ACC112 (cell line): ENCODE results near the gene HERC5.

Experiments
- H2AFZ ChIP-seq: fragments of 200-600 bp; sonication (generic); one replicate; pipeline ENCODE4 v1.6.0; 2017; ENCODE audit warnings: antibody characterized with exemption, low read length; ENCODE audit not compliant: unreplicated experiment
- H3K27ac ChIP-seq: fragments of 200-600 bp; sonication (generic); 2 replicates; pipeline ENCODE4 v1.5.1; 2014; ENCODE audit warnings: low read depth, mild to moderate bottlenecking, antibody characterized with exemption, low read length, moderate library complexity
- H3K27me3 ChIP-seq: fragments of 200-600 bp; sonication (generic); 2 replicates; pipeline ENCODE4 v1.6.1; 2014; ENCODE audit warnings: mild to moderate bottlenecking, antibody characterized with exemption, low read length, moderate library complexity, mixed read lengths; ENCODE audit not compliant: insufficient read depth
- H3K36me3 ChIP-seq: fragments of 200-600 bp; sonication (generic); 2 replicates; pipeline ENCODE4 v1.6.1; 2016; ENCODE audit warnings: mild to moderate bottlenecking, antibody characterized with exemption, low read length, moderate library complexity, mixed read lengths; ENCODE audit not compliant: insufficient read depth
- H3K4me1 ChIP-seq: fragments of 200-600 bp; sonication (generic); one replicate; pipeline ENCODE4 v1.6.1; 2016; ENCODE audit warnings: low read length, mixed read lengths; ENCODE audit not compliant: insufficient read depth, unreplicated experiment, control insufficient read depth
- H3K4me3 ChIP-seq: fragments of 200-600 bp; sonication (generic); 2 replicates; pipeline ENCODE4 v1.5.1; 2014; ENCODE audit warnings: mild to moderate bottlenecking, low read depth, low read length
- H3K79me2 ChIP-seq: fragments of 200-600 bp; sonication (generic); one replicate; pipeline ENCODE4 v1.6.0; 2016; ENCODE audit warnings: low read length; ENCODE audit not compliant: control insufficient read depth, unreplicated experiment, insufficient read depth

The HERC5 gene

GRCh38 chr4:88518911-88519310 is 62.0 kb downstream of the HERC5 start:
- Histone ChIP-seq H3K79me2 (peaks cover 37% of the 10 kb centered on the region), H3K4me1 (peaks cover 13% of the 10 kb centered on the region), H3K27ac (no peak overlapping the region), H3K27me3 (no peaks in the 10 kb centered on the region), H3K4me3 (no peak overlapping the region), H2AFZ (no peak overlapping the region), H3K36me3 (peaks cover 19% of the 10 kb centered on the region; the same call in 1 of the 2 replicates)

GRCh38 chr4:88522702-88523324 is 65.9 kb downstream of the HERC5 start:
- H2AFZ ChIP-seq, result peak overlapping the region; percentile 41
- peaks cover 54% of the 10 kb centered on the region for H3K79me2 ChIP-seq
- peak overlapping the region; percentile 96 for H3K4me3 ChIP-seq
- H3K27me3 ChIP-seq, result no peaks in the 10 kb centered on the region
- peak overlapping the region; percentile 58 for H3K27ac ChIP-seq
- H3K36me3 ChIP-seq, result peaks cover 19% of the 10 kb centered on the region; the same call in 1 of the 2 replicates
- peaks cover 39% of the 10 kb centered on the region for H3K4me1 ChIP-seq

- Histone ChIP-seq H2AFZ (peak within 1 kb of the TSS; percentile 87), H3K36me3 (peaks cover 19% of the 10 kb centered on the region; the same call in 1 of the 2 replicates), H3K27ac (peak within 1 kb of the TSS; percentile 85), H3K4me1 (peaks cover 45% of the 10 kb centered on the region), H3K27me3 (no peaks in the 10 kb centered on the region), H3K79me2 (peaks cover 54% of the 10 kb centered on the region), H3K4me3 (peak within 1 kb of the TSS; percentile 96)
Measured at GRCh38 chr4:88523325-88524129, 66.6 kb downstream of the HERC5 start, which contains the start of gene PYURF. Gene PYURF, minus strand, starts transcription at chr4:88523776. Its CDS starts 76 bp downstream, at chr4:88523700.

DNA sequence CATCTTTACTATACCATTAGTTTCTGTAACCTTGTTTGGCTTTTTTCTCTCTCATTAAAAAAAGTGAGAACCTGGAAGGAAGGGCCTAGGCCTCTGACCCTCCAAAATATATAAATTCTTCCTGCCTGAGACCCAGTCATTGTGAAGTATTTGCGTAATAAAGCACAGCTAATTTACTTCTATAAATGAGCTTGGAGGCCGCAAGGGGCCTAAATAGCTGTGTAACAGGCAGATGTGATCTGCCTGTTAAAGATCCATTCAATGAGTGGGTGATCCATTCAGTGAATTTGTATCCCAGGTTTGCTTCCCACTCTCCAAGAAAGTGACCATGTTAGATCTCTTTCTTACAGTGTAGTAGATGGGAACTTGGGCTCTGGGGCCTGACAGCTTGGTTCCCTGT is 67.3 kb downstream of the HERC5 start:
- Histone ChIP-seq H3K4me1 (peaks cover 46% of the 10 kb centered on the region), H3K79me2 (peaks cover 54% of the 10 kb centered on the region), H3K4me3 (peak overlapping the region; percentile 96), H3K27ac (peak overlapping the region; percentile 85), H3K27me3 (no peaks in the 10 kb centered on the region), H2AFZ (peak overlapping the region; percentile 87), H3K36me3 (peaks cover 19% of the 10 kb centered on the region; the same call in 1 of the 2 replicates)

DNA sequence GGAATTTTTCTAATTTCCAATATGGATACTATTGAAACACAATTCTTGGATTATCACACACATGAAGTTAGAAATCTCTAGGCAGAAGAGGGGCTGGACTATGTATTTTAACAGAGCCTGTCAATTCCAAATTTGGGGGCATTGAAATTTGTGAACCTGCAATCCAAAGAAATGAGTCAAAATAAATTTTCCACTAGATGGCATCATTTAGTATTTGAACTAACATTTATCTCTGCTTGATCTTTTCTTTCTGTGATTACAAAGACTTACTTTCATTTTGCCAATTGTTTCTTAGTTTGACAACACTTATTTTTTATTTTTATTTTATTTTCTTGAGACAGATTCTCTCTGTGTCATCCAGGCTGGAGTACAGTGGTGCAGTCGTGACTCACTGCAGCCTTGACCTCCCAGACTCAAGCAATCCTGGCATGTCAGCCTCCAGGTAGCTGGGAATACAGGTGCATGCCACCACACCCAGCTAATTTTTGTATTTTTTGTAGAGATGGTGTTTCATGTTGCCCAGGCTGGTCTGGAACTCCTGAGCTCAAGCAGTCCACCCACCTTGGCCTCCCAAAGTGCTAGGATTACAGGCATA is 69.4 kb downstream of the HERC5 start:
- Histone ChIP-seq H3K79me2 (peaks cover 40% of the 10 kb centered on the region), H3K36me3 (peaks cover 5% of the 10 kb centered on the region; the same call in 1 of the 2 replicates), H3K4me3 (no peak overlapping the region), H3K27ac (peak overlapping the region; percentile 22; the same call in 1 of the 2 replicates), H2AFZ (no peak overlapping the region), H3K27me3 (no peaks in the 10 kb centered on the region), H3K4me1 (peaks cover 43% of the 10 kb centered on the region)

DNA sequence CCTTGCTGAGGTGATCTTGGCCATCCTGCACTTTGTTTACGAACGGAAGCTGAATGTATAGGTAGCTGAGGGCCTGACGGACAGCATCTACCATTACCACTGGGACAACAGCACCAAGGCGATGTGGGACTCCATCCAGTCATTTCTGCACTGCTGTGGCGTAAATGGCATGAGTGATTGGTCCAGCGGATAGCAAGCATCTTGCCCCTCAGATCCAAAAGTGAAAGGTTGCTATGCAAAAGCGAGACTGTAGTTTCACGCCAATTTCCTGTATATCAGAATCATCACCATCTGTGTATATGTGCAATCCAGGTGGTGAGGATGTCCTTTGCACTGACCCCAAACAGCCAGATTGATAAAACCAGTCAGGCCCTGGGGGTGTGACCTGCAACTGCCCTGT is 70.9 kb downstream of the HERC5 start:
- Histone ChIP-seq H2AFZ (no peak overlapping the region), H3K36me3 (no peaks in the 10 kb centered on the region), H3K4me3 (no peak overlapping the region), H3K4me1 (peaks cover 42% of the 10 kb centered on the region), H3K27me3 (no peaks in the 10 kb centered on the region), H3K79me2 (peaks cover 25% of the 10 kb centered on the region), H3K27ac (no peak overlapping the region)

- H3K4me3 ChIP-seq, result no peak overlapping the region
- peaks cover 53% of the 10 kb centered on the region for H3K4me1 ChIP-seq
- H3K79me2 ChIP-seq, result peaks cover 17% of the 10 kb centered on the region
- H3K27me3 ChIP-seq, result no peaks in the 10 kb centered on the region
- no peaks in the 10 kb centered on the region for H3K36me3 ChIP-seq
- H2AFZ ChIP-seq, result no peak overlapping the region
- H3K27ac ChIP-seq, result no peak overlapping the region
Measured at GRCh38 chr4:88528861-88529260, 71.9 kb downstream of the HERC5 start.

DNA sequence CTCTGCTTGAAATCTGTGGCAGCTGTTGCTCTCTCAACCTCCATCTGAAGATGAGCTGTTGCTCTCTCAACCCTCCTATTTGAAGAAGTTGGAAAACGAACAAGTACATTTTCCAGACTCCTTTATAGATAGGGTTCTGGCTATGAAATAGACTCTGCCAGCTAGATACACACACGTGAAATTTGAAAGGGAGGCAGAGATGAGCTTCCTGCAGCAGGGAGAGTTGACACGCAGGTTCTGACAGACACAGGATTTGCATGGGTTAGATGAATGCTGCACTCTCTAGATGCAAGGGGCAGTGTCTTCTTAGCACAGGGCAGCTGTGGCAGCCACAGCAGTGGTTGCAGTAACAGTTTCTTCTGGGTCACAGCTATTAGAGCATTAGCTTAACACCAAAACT is 74.6 kb downstream of the HERC5 start:
- Histone ChIP-seq H3K4me1 (peaks cover 50% of the 10 kb centered on the region), H3K36me3 (no peaks in the 10 kb centered on the region), H2AFZ (peak overlapping the region; percentile 44), H3K4me3 (0 out of 2 replicates have a peak overlapping the region, but pooled peaks have one; percentile 32), H3K27ac (no peak overlapping the region), H3K27me3 (no peaks in the 10 kb centered on the region), H3K79me2 (no peaks in the 10 kb centered on the region)

- peaks cover 43% of the 10 kb centered on the region for H3K4me1 ChIP-seq
- peak overlapping the region; percentile 66 for H3K4me3 ChIP-seq
- no peaks in the 10 kb centered on the region for H3K79me2 ChIP-seq
- H3K27me3 ChIP-seq, result no peaks in the 10 kb centered on the region
- peak overlapping the region; percentile 53 for H2AFZ ChIP-seq
- peak overlapping the region; percentile 99 for H3K27ac ChIP-seq
- no peaks in the 10 kb centered on the region for H3K36me3 ChIP-seq
Measured at GRCh38 chr4:88533088-88533790, 76.3 kb downstream of the HERC5 start.
